Mesothelial cell of epicardium (in vitro differentiated cells): ENCODE measurements around the gene DNAJB1. TPM values are rescaled to one million over a fixed set of nuclear protein-coding genes. Genes with fewer than 3 reads are reported as not detected.
A peak's percentile ranks its signal among the peaks of the same experiment; 100 is the strongest.
"Not testable (repeated sequence)": the region's sequence is repeated elsewhere in the genome, so short reads cannot be mapped to it uniquely, and the experiment has no call there.

Experiments used
- DNase-seq, 2 experiments: peaks; one replicate each; pipeline ENCODE4 v3.0.0; 2021; ENCODE audit warnings: low spot score in 2 of 2; ENCODE audit not compliant: unreplicated experiment in 2 of 2
- H3K27ac Mint-ChIP-seq: 2 replicates; pipeline ENCODE4 v1.8.0; 2021; ENCODE audit warnings: mixed read lengths
- H3K27me3 Mint-ChIP-seq: 2 replicates; pipeline ENCODE4 v1.8.0; 2021; ENCODE audit warnings: low read depth, mixed read lengths
- H3K36me3 Mint-ChIP-seq: 2 replicates; pipeline ENCODE4 v1.8.0; 2021; ENCODE audit warnings: mixed read lengths
- H3K4me1 Mint-ChIP-seq: 2 replicates; pipeline ENCODE4 v1.8.0; 2021; ENCODE audit warnings: mixed read lengths
- H3K4me3 Mint-ChIP-seq: 2 replicates; pipeline ENCODE4 v1.8.0; 2021; ENCODE audit warnings: mild to moderate bottlenecking, moderate library complexity, mixed read lengths
- H3K9me3 Mint-ChIP-seq: 2 replicates; pipeline ENCODE4 v1.8.0; 2021; ENCODE audit warnings: mixed read lengths
- CTCF ChIP-seq: fragments of 200-600 bp; sonication (generic); IDR thresholded peaks from one replicate; pipeline ENCODE4 v1.5.0; 2021; ENCODE audit warnings: antibody characterized with exemption; ENCODE audit not compliant: unreplicated experiment
- total RNA-seq: library from RNA; stranded (reverse); gene quantifications from 3 replicates; pipeline ENCODE4 v1.2.1, GENCODE V29; 2021

DNAJB1 gene
- total RNA-seq, 1 donor from 2014 or later = 106 TPM

- peak overlapping the region; percentile 80 for H3K27ac Mint-ChIP-seq
- no peak for TF ChIP-seq CTCF
These were observed 36.2 kb upstream of the DNAJB1 start for GRCh38 chr19:14554382-14554812.

GRCh38 chr19:14553939-14554243 lies 35.7 kb upstream of the DNAJB1 start:
- Mint-ChIP-seq H3K36me3 (peaks cover 5% of the 10 kb centered on the region), H3K27ac (peak overlapping the region; percentile 80), H3K9me3 (no peaks in the 10 kb centered on the region), H3K4me1 (peaks cover 36% of the 10 kb centered on the region), H3K27me3 (no peaks in the 10 kb centered on the region), H3K4me3 (no peak overlapping the region)
- DNase-seq = no peak
- no peak for TF ChIP-seq CTCF

More at GRCh38 chr19:14554382-14554812, 36.2 kb upstream of the DNAJB1 start:
- Mint-ChIP-seq H3K4me3 (no peak overlapping the region), H3K9me3 (no peaks in the 10 kb centered on the region), H3K36me3 (peaks cover 5% of the 10 kb centered on the region), H3K27me3 (no peaks in the 10 kb centered on the region), H3K4me1 (peaks cover 40% of the 10 kb centered on the region)
- DNase-seq = no peak

- TF ChIP-seq CTCF = no peak
- Mint-ChIP-seq H3K9me3 (no peaks in the 10 kb centered on the region), H3K36me3 (peaks cover 6% of the 10 kb centered on the region), H3K4me1 (peaks cover 33% of the 10 kb centered on the region), H3K27ac (no peak overlapping the region), H3K27me3 (no peaks in the 10 kb centered on the region), H3K4me3 (no peak overlapping the region)
- DNase-seq = no peak
These were observed 35.1 kb upstream of the DNAJB1 start for GRCh38 chr19:14553042-14553938.

- H3K27ac Mint-ChIP-seq = peak overlapping the region; percentile 43
- H3K27me3 Mint-ChIP-seq, DNase-seq, H3K9me3 Mint-ChIP-seq, H3K36me3 Mint-ChIP-seq, H3K4me3 Mint-ChIP-seq: not testable (repeated sequence)
- peaks cover 34% of the 10 kb centered on the region for H3K4me1 Mint-ChIP-seq
These were observed 33.8 kb upstream of the DNAJB1 start for GRCh38 chr19:14552006-14552360.

GRCh38 chr19:14551134-14552005 lies 33.2 kb upstream of the DNAJB1 start:
- not testable (repeated sequence) for H3K27me3 Mint-ChIP-seq, H3K9me3 Mint-ChIP-seq, H3K4me3 Mint-ChIP-seq, H3K36me3 Mint-ChIP-seq
- Mint-ChIP-seq H3K4me1 (peaks cover 33% of the 10 kb centered on the region), H3K27ac (peak overlapping the region; percentile 64)
- peak in 1 of 2 experiments; percentile 62 for DNase-seq

GRCh38 chr19:14550201-14550754 lies 32.1 kb upstream of the DNAJB1 start:
- DNase-seq = no peak
- Mint-ChIP-seq H3K27ac (peak overlapping the region; percentile 79), H3K27me3 (no peaks in the 10 kb centered on the region), H3K36me3 (peaks cover 7% of the 10 kb centered on the region), H3K4me1 (peaks cover 34% of the 10 kb centered on the region), H3K9me3 (no peaks in the 10 kb centered on the region), H3K4me3 (no peak overlapping the region)
- no peak for TF ChIP-seq CTCF
